Measurements from ENCODE around the gene MINDY1. TPM values are rescaled to one million over a fixed set of nuclear protein-coding genes. Genes with fewer than 3 reads are reported as not detected.
A peak's percentile ranks its signal among the peaks of the same experiment; 100 is the strongest.

Gene MINDY1
- total and polyA plus RNA-seq, 12 donors: 6.0 to 37.5 (median 22.3) TPM

GRCh38 chr1:150963321-150964163, 43.2 kb downstream of the MINDY1 start:
- H3K4me3 ChIP-seq: no peak overlapping the region
- no peaks in the 10 kb centered on the region for H3K4me1 ChIP-seq (replicated peaks in 1 of 2)
- peak overlapping the region in 2 of 5 donors; percentile 21 to 32 for H3K27ac ChIP-seq
- TF ChIP-seq POLR2A (IDR thresholded peaks at IDR 0.05) (no peak), CTCF (IDR thresholded peaks at IDR 0.05) (no peak)
- H3K27me3 ChIP-seq: no peaks in the 10 kb centered on the region
- DNase-seq: peak in 1 of 7 donors; percentile 12
- peaks cover 0 to 99% of the 10 kb centered on the region in 2 donors for H3K36me3 ChIP-seq (replicated peaks in 1 of 2)
- WGBS, 4 donors: 91 to 96% (median 93%) methylated on average over 10 of the region's 10 CpGs
- no peaks in the 10 kb centered on the region for H3K9me3 ChIP-seq (replicated peaks in 1 of 3)
- intact Hi-C loops (cut with DNase I): no loop called here

- intact Hi-C loops (cut with DNase I): no loop called here
- Histone ChIP-seq H3K36me3 (replicated peaks in 1 of 2) (peaks cover 0 to 94% of the 10 kb centered on the region in 2 donors), H3K27me3 (no peaks in the 10 kb centered on the region), H3K4me1 (replicated peaks in 1 of 2) (no peaks in the 10 kb centered on the region), H3K9me3 (replicated peaks in 1 of 3) (no peaks in the 10 kb centered on the region), H3K4me3 (no peak overlapping the region), H3K27ac (peak overlapping the region in 2 of 5 donors; percentile 32 to 56)
- TF ChIP-seq POLR2A (IDR thresholded peaks at IDR 0.05) (no peak), CTCF (IDR thresholded peaks at IDR 0.05) (no peak)
- WGBS, 4 donors: 48 to 68% (median 56%) methylated on average over 4 of the region's 4 CpGs
- DNase-seq: peak in 1 of 7 donors; percentile 39
Observed at GRCh38 chr1:150961756-150962155, 44.9 kb downstream of the MINDY1 start.

GRCh38 chr1:150960646-150961045, 46.1 kb downstream of the MINDY1 start:
- H3K27me3 ChIP-seq: no peaks in the 10 kb centered on the region
- DNase-seq: peak in 1 of 7 donors; percentile 42
- H3K4me1 ChIP-seq (replicated peaks in 1 of 2): peaks cover 0 to 1% of the 10 kb centered on the region in 2 donors
- intact Hi-C loops (cut with DNase I): no loop called here
- WGBS, 4 donors: 95 to 99% (median 97%) methylated on average over 7 of the region's 7 CpGs
- no peaks in the 10 kb centered on the region for H3K9me3 ChIP-seq (replicated peaks in 1 of 3)
- no peak overlapping the region for H3K27ac ChIP-seq
- peaks cover 0 to 85% of the 10 kb centered on the region in 2 donors for H3K36me3 ChIP-seq (replicated peaks in 1 of 2)
- TF ChIP-seq CTCF (IDR thresholded peaks at IDR 0.05) (no peak), POLR2A (IDR thresholded peaks at IDR 0.05) (no peak)
- H3K4me3 ChIP-seq: no peak overlapping the region

- peak in 1 of 7 donors; percentile 45 for DNase-seq
- TF ChIP-seq POLR2A (IDR thresholded peaks at IDR 0.05) (no peak), CTCF (IDR thresholded peaks at IDR 0.05) (no peak)
- Histone ChIP-seq H3K27ac (no peak overlapping the region), H3K36me3 (replicated peaks in 1 of 2) (peaks cover 0 to 79% of the 10 kb centered on the region in 2 donors), H3K4me1 (replicated peaks in 1 of 2) (peaks cover 0 to 9% of the 10 kb centered on the region in 2 donors), H3K4me3 (no peak overlapping the region), H3K9me3 (replicated peaks in 1 of 3) (no peaks in the 10 kb centered on the region), H3K27me3 (no peaks in the 10 kb centered on the region)
- intact Hi-C loops (cut with DNase I): no loop called here
- 94 to 98% (median 96%) methylated on average over 11 of the region's 11 CpGs for WGBS, 4 donors
Observed at GRCh38 chr1:150957666-150958065, 49.0 kb downstream of the MINDY1 start.

All from adrenal gland (tissue), 12 donors.